B cell (primary cell): ENCODE data around the gene SLC39A11. TPM values are rescaled to one million over a fixed set of nuclear protein-coding genes. Genes with fewer than 3 reads are reported as not detected.

Source experiments
- ATAC-seq: fragments of 200-7000 bp; cut with Tn5 transposase; one replicate; pipeline ENCODE4 v1.10.0; 2021; ENCODE audit warnings: low read depth, mild to moderate bottlenecking, moderate number of reproducible peaks, moderate library complexity
- CTCF ChIA-PET: fragments of 350-600 bp; sonication (Branson Sonifier 250); formaldehyde crosslinking; loops from one replicate; lab custom pipeline; 2021; ENCODE audit warnings: antibody characterized with exemption, inconsistent platforms; lab: Charles Lee
- POLR2A ChIA-PET: fragments of 350-600 bp; sonication (Branson Sonifier 250); formaldehyde crosslinking; loops from one replicate; lab custom pipeline; 2021; ENCODE audit warnings: antibody characterized with exemption; lab: Charles Lee
- DNase-seq: peaks from one replicate; pipeline ENCODE4 v3.0.0; 2013
- H2AFZ ChIP-seq: 2 replicates; pipeline ENCODE4 v1.6.1; 2012; ENCODE audit warnings: mild to moderate bottlenecking, low read depth, low read length; ENCODE audit not compliant: insufficient read depth, poor library complexity, severe bottlenecking
- H3K27ac ChIP-seq, 2 donors: 1 replicate in 1 of 2; 2 replicates in 1 of 2; pipeline ENCODE4 v1.5.1; 2012 to 2013; ENCODE audit warnings: low read length in 2 of 2, mild to moderate bottlenecking in 2 of 2, moderate library complexity in 1 of 2
- H3K27me3 ChIP-seq, 4 experiments: fragments of 200-600 bp in 1 of 4; sonication (generic) in 1 of 4; replicated peaks in 1 of 4; 1 replicate in 2 of 4; 2 replicates in 2 of 4; pipeline versions ENCODE4 v1.6.1 to v1.7.0; 2013 to 2016; ENCODE audit warnings: low read length in 3 of 4, mild to moderate bottlenecking in 2 of 4, mixed read lengths in 1 of 4, moderate library complexity in 1 of 4; ENCODE audit not compliant: insufficient read depth in 4 of 4, control insufficient read depth in 3 of 4; ENCODE audit errors: control extremely low read depth in 1 of 4
- H3K36me3 ChIP-seq, 2 experiments: replicated peaks in 1 of 2; 1 replicate in 1 of 2; 2 replicates in 1 of 2; pipeline versions ENCODE4 v1.6.1 to v1.7.1; 2013; ENCODE audit warnings: low read length in 1 of 2; ENCODE audit not compliant: insufficient read depth in 2 of 2, control insufficient read depth in 1 of 2; ENCODE audit errors: control extremely low read depth in 1 of 2, extremely low read depth in 1 of 2
- H3K4me1 ChIP-seq, 2 donors: fragments of 200-600 bp in 1 of 2; sonication (generic) in 1 of 2; 1 replicate in 1 of 2; 2 replicates in 1 of 2; pipeline versions ENCODE4 v1.5.1 to v1.6.1; 2013 to 2017; ENCODE audit warnings: low read length in 2 of 2; ENCODE audit not compliant: control insufficient read depth in 2 of 2, insufficient read depth in 2 of 2
- H3K4me2 ChIP-seq: replicated peaks from 2 replicates; pipeline ENCODE3; 2012; ENCODE audit warnings: mild to moderate bottlenecking, low read depth, low read length; ENCODE audit not compliant: poor library complexity, severe bottlenecking
- H3K4me3 ChIP-seq, 5 experiments: fragments of 200-600 bp in 1 of 5; sonication (generic) in 1 of 5; 1 replicate in 3 of 5; 2 replicates in 2 of 5; pipeline versions ENCODE4 v1.5.1 to v1.7.0; 2011 to 2016; ENCODE audit warnings: low read length in 4 of 5, mild to moderate bottlenecking in 4 of 5, low read depth in 2 of 5, control low read depth in 1 of 5, moderate library complexity in 1 of 5; ENCODE audit not compliant: insufficient read depth in 1 of 5; ENCODE audit errors: control extremely low read depth in 1 of 5, extremely low read depth in 1 of 5
- H3K79me2 ChIP-seq: fragments of 200-600 bp; sonication (generic); one replicate; pipeline ENCODE4 v1.6.0; 2016; ENCODE audit warnings: low read length; ENCODE audit not compliant: control insufficient read depth, insufficient read depth
- H3K9ac ChIP-seq: fragments of 200-600 bp; sonication (generic); 2 replicates; pipeline ENCODE4 v1.6.1; 2017; ENCODE audit warnings: mild to moderate bottlenecking, low read length, moderate library complexity
- H3K9me3 ChIP-seq, 3 donors: one replicate each; pipeline versions ENCODE4 v1.6.1 to v1.7.1; 2013; ENCODE audit warnings: low read length in 2 of 3; ENCODE audit not compliant: control insufficient read depth in 2 of 3, insufficient read depth in 1 of 3; ENCODE audit errors: control extremely low read depth in 1 of 3
- H4K20me1 ChIP-seq: 2 replicates; pipeline ENCODE4 v1.6.0; 2012; ENCODE audit warnings: mild to moderate bottlenecking, low read length; ENCODE audit not compliant: insufficient read depth, control insufficient read depth, poor library complexity, severe bottlenecking
- H3K27ac Mint-ChIP-seq: one replicate; pipeline ENCODE4 v1.8.0; 2021; ENCODE audit warnings: mixed read lengths
- H3K27me3 Mint-ChIP-seq: one replicate; pipeline ENCODE4 v1.8.0; 2021; ENCODE audit warnings: mixed read lengths
- H3K4me1 Mint-ChIP-seq: one replicate; pipeline ENCODE4 v1.8.0; 2021; ENCODE audit warnings: mixed read lengths
- H3K4me3 Mint-ChIP-seq: one replicate; pipeline ENCODE4 v1.8.0; 2021; ENCODE audit warnings: mixed read lengths
- H3K9me3 Mint-ChIP-seq: one replicate; pipeline ENCODE4 v1.8.0; 2022; ENCODE audit warnings: mixed read lengths; ENCODE audit not compliant: insufficient read depth
- EZH2 ChIP-seq: IDR thresholded peaks from 2 replicates; pipeline ENCODE4 v1.6.1; 2012; ENCODE audit warnings: borderline replicate concordance, low read depth, mild to moderate bottlenecking, moderate library complexity, low read length; ENCODE audit not compliant: insufficient read depth, poor library complexity, severe bottlenecking
- WGBS: methylation state at CpG from one replicate; pipeline ENCODE4 v1.1.5; 2013; ENCODE audit warnings: missing lambda C conversion rate; ENCODE audit not compliant: insufficient coverage; 5-methylcytosine and 5-hydroxymethylcytosine counted together
- intact Hi-C: fragments of 100-400 bp; cut with micrococcal nuclease; formaldehyde crosslinking; loops from one replicate; pipeline ENCODE4 v1.10.0; 2022
- polyA plus RNA-seq: library from polyadenylated mRNA; depleted of rRNA; stranded (reverse); fragments of >200 nt; gene quantifications from 2 replicates; pipeline ENCODE4 v1.2.3, GENCODE V29; 2012
- total RNA-seq, 2 donors: library from RNA; stranded (reverse); fragments of 120-200 nt in 1 of 2; gene quantifications; 1 replicate in 1 of 2; 2 replicates in 1 of 2; pipeline versions ENCODE4 v1.2.3 to v1.2.4, GENCODE V29; 2013 to 2022
- TF ChIP-seq, protein P1 (sequence below): fragments of 200-600 bp; IDR thresholded peaks from one replicate; pipeline ENCODE4 v1.8.0; 2022; ENCODE audit warnings: antibody characterized with exemption, mild to moderate bottlenecking

The SLC39A11 gene
- total and polyA plus RNA-seq, 2 donors (not counting 1 experiment from before 2014, with no cell fraction given): 6.9 to 39.6 TPM

- WGBS: 85% methylated on average over 6 of the region's 9 CpGs
- peaks cover 7 to 16% of the 10 kb centered on the region in 2 donors for H3K4me1 ChIP-seq
- peaks cover 39% of the 10 kb centered on the region for H3K4me1 Mint-ChIP-seq
- no peak for ATAC-seq
- POLR2A ChIA-PET: interaction anchor here (0.6 kb wide), 1 partner anchor 117 kb away, joined by 4 read pairs; no protein-coding TSS in a partner anchor
- intact Hi-C loops: loop anchor here (2.0 to 5.0 kb wide), 2 partner anchors 220 to 1109 kb away; partner anchors contain the start of genes CDC42EP4 and RPL38
- H3K4me2 ChIP-seq: peak overlapping the region; percentile 76
- DNase-seq: no peak
- H3K27me3 ChIP-seq: peaks cover 0 to 8% (median under 1%) of the 10 kb centered on the region in 4 experiments
- H3K4me3 Mint-ChIP-seq: peak overlapping the region; percentile 44
- TF ChIP-seq EZH2: no peak
- TF ChIP-seq, protein P1, sequence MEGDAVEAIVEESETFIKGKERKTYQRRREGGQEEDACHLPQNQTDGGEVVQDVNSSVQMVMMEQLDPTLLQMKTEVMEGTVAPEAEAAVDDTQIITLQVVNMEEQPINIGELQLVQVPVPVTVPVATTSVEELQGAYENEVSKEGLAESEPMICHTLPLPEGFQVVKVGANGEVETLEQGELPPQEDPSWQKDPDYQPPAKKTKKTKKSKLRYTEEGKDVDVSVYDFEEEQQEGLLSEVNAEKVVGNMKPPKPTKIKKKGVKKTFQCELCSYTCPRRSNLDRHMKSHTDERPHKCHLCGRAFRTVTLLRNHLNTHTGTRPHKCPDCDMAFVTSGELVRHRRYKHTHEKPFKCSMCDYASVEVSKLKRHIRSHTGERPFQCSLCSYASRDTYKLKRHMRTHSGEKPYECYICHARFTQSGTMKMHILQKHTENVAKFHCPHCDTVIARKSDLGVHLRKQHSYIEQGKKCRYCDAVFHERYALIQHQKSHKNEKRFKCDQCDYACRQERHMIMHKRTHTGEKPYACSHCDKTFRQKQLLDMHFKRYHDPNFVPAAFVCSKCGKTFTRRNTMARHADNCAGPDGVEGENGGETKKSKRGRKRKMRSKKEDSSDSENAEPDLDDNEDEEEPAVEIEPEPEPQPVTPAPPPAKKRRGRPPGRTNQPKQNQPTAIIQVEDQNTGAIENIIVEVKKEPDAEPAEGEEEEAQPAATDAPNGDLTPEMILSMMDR: no peak
- peaks cover 12% of the 10 kb centered on the region for H3K27me3 Mint-ChIP-seq
- H3K4me3 ChIP-seq: peak overlapping the region in 2 of 5 experiments; percentile 71 to 80
- H3K9me3 Mint-ChIP-seq: no peaks in the 10 kb centered on the region
- H3K27ac Mint-ChIP-seq: no peak overlapping the region
- CTCF ChIA-PET: no interaction called here
- H3K79me2 ChIP-seq: no peaks in the 10 kb centered on the region
- no peak overlapping the region for H3K27ac ChIP-seq
- H4K20me1 ChIP-seq: no peaks in the 10 kb centered on the region
- H3K9ac ChIP-seq: no peak overlapping the region
- no peaks in the 10 kb centered on the region for H3K9me3 ChIP-seq
- no peaks in the 10 kb centered on the region for H3K36me3 ChIP-seq
- peak overlapping the region; percentile 89 for H2AFZ ChIP-seq
Measured at GRCh38 chr17:73093286-73093685, 798 bp upstream of the SLC39A11 start.

DNA sequence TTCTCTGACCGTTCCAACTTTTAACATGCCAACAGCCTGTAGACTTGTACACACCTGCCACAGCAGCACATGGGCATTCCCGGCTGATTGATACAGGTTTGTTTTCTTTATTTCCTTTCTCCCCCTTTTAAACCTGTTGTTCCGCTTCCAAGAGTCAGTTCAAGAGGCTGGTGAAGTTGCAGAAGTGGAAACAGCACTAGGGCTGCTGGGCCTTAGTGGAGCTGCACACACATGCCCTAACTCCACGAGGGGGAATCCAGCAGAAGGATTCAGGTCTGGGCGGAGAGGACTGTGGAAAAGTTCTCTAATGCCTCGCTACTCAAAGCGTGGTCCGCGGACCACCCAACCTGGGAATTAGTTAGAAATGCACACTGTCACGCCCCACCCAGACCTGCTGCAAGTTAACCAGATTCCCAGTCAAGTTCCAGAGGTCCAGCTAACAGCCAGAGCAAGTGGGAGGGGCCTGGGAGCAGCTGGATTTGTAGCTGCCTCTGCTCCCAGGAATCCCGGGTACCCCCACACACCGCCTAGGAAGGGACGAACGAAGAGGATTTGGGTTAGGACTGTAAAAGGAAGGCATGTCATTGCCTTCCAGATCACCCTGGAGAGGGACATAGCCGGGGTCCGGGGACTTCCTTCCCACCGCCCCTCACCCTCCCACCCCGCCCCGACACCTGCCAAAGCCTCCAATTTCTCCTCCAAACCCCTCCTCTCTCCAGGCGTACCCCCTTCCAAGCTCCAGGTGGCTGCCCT, 542 bp downstream of the SLC39A11 start:
- H3K4me1 Mint-ChIP-seq: peaks cover 39% of the 10 kb centered on the region
- no peak for TF ChIP-seq EZH2
- TF ChIP-seq, protein P1: no peak
- Histone ChIP-seq H3K4me2 (peak overlapping the region; percentile 76), H3K4me1 (peaks cover 7 to 16% of the 10 kb centered on the region in 2 donors), H3K27me3 (peaks cover 0 to 4% (median under 1%) of the 10 kb centered on the region in 4 experiments), H4K20me1 (no peaks in the 10 kb centered on the region), H3K27ac (peak overlapping the region in 1 of 2 donors; percentile 6), H3K36me3 (peaks cover 1 to 9% of the 10 kb centered on the region in 2 experiments), H2AFZ (peak overlapping the region; percentile 89), H3K9ac (peak overlapping the region; percentile 77), H3K4me3 (peak overlapping the region; percentile 22 to 80 (median 71)), H3K9me3 (no peaks in the 10 kb centered on the region), H3K79me2 (no peaks in the 10 kb centered on the region)
- intact Hi-C loops: loop anchor here (1.0 to 5.0 kb wide), 5 partner anchors 40 to 1110 kb away; partner anchors contain the start of genes CDC42EP4 and RPL38
- peaks cover 8% of the 10 kb centered on the region for H3K27me3 Mint-ChIP-seq
- peak overlapping the region; percentile 80 for H3K27ac Mint-ChIP-seq
- no peaks in the 10 kb centered on the region for H3K9me3 Mint-ChIP-seq
- POLR2A ChIA-PET: no interaction called here
- peak overlapping the region; percentile 91 for H3K4me3 Mint-ChIP-seq
- 9% methylated on average over 18 of the region's 20 CpGs for WGBS
- DNase-seq: peak; percentile 31
- no peak for ATAC-seq
- CTCF ChIA-PET: no interaction called here
